ENCODE results near the gene PUS7.

Gene PUS7

DNA sequence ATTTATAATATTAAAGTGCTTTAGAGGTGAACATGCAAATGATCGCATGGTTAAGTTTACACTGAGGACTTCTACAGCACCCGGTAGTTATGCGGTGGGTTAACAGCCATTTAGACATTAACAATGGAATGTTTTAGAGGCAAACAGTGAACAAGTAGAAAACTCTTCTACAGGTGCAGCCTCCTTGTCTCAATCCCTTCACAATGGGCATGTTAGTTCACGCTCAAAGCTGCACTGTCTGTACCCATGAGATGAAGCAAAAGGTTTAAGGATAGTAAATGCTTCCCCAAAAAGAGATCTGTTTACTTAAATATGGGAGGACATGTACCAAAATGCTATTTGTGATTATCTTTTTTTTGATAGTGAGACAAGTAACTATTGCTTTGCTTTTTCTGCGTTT is 25.1 kb downstream of the PUS7 start:
- H2BK120ac ChIP-seq (ENCODE audit: insufficient read depth, low read length, poor library complexity), result no peak overlapping the region

DNA sequence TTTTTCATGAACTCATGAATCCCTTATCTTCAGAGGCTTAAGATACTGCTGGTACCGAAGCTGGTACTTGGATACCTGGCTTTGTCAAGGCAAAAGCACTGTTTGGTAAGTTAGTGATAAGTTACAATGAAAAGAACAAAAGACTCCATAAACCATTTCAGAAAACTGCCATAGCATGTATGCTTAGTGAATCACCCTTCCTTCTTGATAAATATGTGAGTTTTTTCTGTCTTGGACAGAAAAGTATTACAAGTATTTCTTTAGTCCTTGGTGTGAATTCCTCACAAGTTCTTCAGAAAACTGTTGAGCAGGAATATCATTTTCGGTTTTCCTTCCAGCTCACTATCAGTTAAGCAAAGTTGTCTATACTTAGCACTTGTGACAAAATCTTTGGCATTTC is 25.6 kb downstream of the PUS7 start:
- Histone ChIP-seq H3K14ac (ENCODE audit: low read length) (no peak overlapping the region), H2AFZ (ENCODE audit: insufficient read depth, low read length, poor library complexity) (no peak overlapping the region), H3K27ac (ENCODE audit: low read depth, low read length) (no peak overlapping the region), H3K18ac (ENCODE audit: low read length) (no peak overlapping the region), H3K4ac (ENCODE audit: low read depth, low read length) (no peak overlapping the region), H3K79me2 (ENCODE audit: control insufficient read depth, insufficient read depth, low read length, poor library complexity) (no peaks in the 10 kb centered on the region), H2AK5ac (ENCODE audit: low read length) (no peak overlapping the region), H2BK120ac (ENCODE audit: insufficient read depth, low read length, poor library complexity) (no peak overlapping the region), H3K36me3 (ENCODE audit: control insufficient read depth in 1 of 2, insufficient read depth in 2 of 2, low read length in 2 of 2) (peaks cover 3 to 5% of the 10 kb centered on the region in 2 experiments), H3K4me2 (ENCODE audit: low read length) (no peak overlapping the region), H4K12ac (ENCODE audit: low read depth, low read length) (no peak overlapping the region), H3K4me3 (ENCODE audit: low read depth, low read length) (no peak overlapping the region), H3K23ac (ENCODE audit: low read length) (no peak overlapping the region), H2BK5ac (ENCODE audit: low read depth, low read length, poor library complexity) (no peak overlapping the region), H3K4me1 (ENCODE audit: control insufficient read depth in 1 of 2, insufficient read depth in 2 of 2, low read length in 2 of 2) (peaks cover 0 to 2% of the 10 kb centered on the region in 2 experiments), H3K9ac (ENCODE audit: low read length) (no peak overlapping the region), H4K91ac (ENCODE audit: low read depth, low read length) (no peak overlapping the region), H3K9me3 (ENCODE audit: insufficient read depth, low read depth, low read length) (no peaks in the 10 kb centered on the region), H2BK12ac (ENCODE audit: low read length) (no peak overlapping the region), H3K27me3 (ENCODE audit: insufficient read depth, low read length) (no peaks in the 10 kb centered on the region), H3K79me1 (ENCODE audit: low read length) (no peaks in the 10 kb centered on the region), H4K8ac (ENCODE audit: low read depth, low read length) (no peak overlapping the region)
- peak; percentile 41 to 77 for DNase-seq
- WGBS (ENCODE audit: extremely low coverage, insufficient coverage, insufficient read length), result no CpG with 5 or more reads among the region's 2 CpGs

More for the DNA sequence above, 25.1 kb downstream of the PUS7 start:
- Histone ChIP-seq H3K27ac (ENCODE audit: low read depth, low read length) (no peak overlapping the region), H3K36me3 (ENCODE audit: control insufficient read depth in 1 of 2, insufficient read depth in 2 of 2, low read length in 2 of 2) (peaks cover 5 to 6% of the 10 kb centered on the region in 2 experiments), H4K8ac (ENCODE audit: low read depth, low read length) (no peak overlapping the region), H3K4me2 (ENCODE audit: low read length) (no peak overlapping the region), H2BK5ac (ENCODE audit: low read depth, low read length, poor library complexity) (no peak overlapping the region), H4K91ac (ENCODE audit: low read depth, low read length) (no peak overlapping the region), H3K9ac (ENCODE audit: low read length) (no peak overlapping the region), H4K12ac (ENCODE audit: low read depth, low read length) (no peak overlapping the region), H2AK5ac (ENCODE audit: low read length) (no peak overlapping the region), H2BK12ac (ENCODE audit: low read length) (no peak overlapping the region), H3K79me2 (ENCODE audit: control insufficient read depth, insufficient read depth, low read length, poor library complexity) (no peaks in the 10 kb centered on the region), H3K4me3 (ENCODE audit: low read depth, low read length) (no peak overlapping the region), H3K4ac (ENCODE audit: low read depth, low read length) (no peak overlapping the region), H3K14ac (ENCODE audit: low read length) (no peak overlapping the region), H3K4me1 (ENCODE audit: control insufficient read depth in 1 of 2, insufficient read depth in 2 of 2, low read length in 2 of 2) (peaks cover 0 to 2% of the 10 kb centered on the region in 2 experiments), H3K9me3 (ENCODE audit: insufficient read depth, low read depth, low read length) (no peaks in the 10 kb centered on the region), H3K79me1 (ENCODE audit: low read length) (no peaks in the 10 kb centered on the region), H3K23ac (ENCODE audit: low read length) (no peak overlapping the region), H3K18ac (ENCODE audit: low read length) (no peak overlapping the region), H3K27me3 (ENCODE audit: insufficient read depth, low read length) (no peaks in the 10 kb centered on the region), H2AFZ (ENCODE audit: insufficient read depth, low read length, poor library complexity) (no peak overlapping the region)
- no peak for DNase-seq
- no CpG with 5 or more reads among the region's 5 CpGs for WGBS (ENCODE audit: extremely low coverage, insufficient coverage, insufficient read length)

DNA sequence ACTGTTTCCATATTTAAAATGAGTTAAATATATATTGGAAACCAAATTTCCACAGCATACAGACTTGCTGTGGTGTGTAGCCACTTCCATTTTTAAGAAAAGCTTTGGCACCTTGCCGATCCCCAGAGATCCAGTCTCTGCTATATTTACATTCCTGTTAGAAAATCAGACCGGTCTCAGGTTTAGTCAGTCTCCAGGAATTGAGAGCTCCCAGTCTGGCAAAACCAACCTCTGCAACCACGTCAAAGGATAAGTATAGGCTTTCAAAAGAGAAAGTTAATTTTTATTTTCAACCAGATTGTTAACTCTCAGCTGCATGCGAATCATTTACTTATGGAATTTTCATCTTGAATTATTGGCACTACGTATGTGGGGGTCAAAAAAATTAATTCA is 28.2 kb downstream of the PUS7 start:
- no peak overlapping the region for H4K8ac ChIP-seq (ENCODE audit: low read depth, low read length)
- no peak overlapping the region for H3K14ac ChIP-seq (ENCODE audit: low read length)
- no peak overlapping the region for H3K4me2 ChIP-seq (ENCODE audit: low read length)
- H3K27me3 ChIP-seq (ENCODE audit: insufficient read depth, low read length), result no peaks in the 10 kb centered on the region
- no peak overlapping the region for H4K91ac ChIP-seq (ENCODE audit: low read depth, low read length)
- no peaks in the 10 kb centered on the region for H3K79me2 ChIP-seq (ENCODE audit: control insufficient read depth, insufficient read depth, low read length, poor library complexity)
- H3K27ac ChIP-seq (ENCODE audit: low read depth, low read length), result no peak overlapping the region
- no CpG with 5 or more reads among the region's 5 CpGs for WGBS (ENCODE audit: extremely low coverage, insufficient coverage, insufficient read length)
- H3K18ac ChIP-seq (ENCODE audit: low read length), result no peak overlapping the region
- no peak overlapping the region for H2AFZ ChIP-seq (ENCODE audit: insufficient read depth, low read length, poor library complexity)
- no peak overlapping the region for H2BK5ac ChIP-seq (ENCODE audit: low read depth, low read length, poor library complexity)
- peaks cover 0 to 2% of the 10 kb centered on the region in 2 experiments for H3K4me1 ChIP-seq (ENCODE audit: control insufficient read depth in 1 of 2, insufficient read depth in 2 of 2, low read length in 2 of 2)
- peak in 1 of 2 donors; percentile 19 for DNase-seq
- H4K12ac ChIP-seq (ENCODE audit: low read depth, low read length), result no peak overlapping the region
- no peak overlapping the region for H3K4me3 ChIP-seq (ENCODE audit: low read depth, low read length)
- no peaks in the 10 kb centered on the region for H3K9me3 ChIP-seq (ENCODE audit: insufficient read depth, low read depth, low read length)
- H2BK12ac ChIP-seq (ENCODE audit: low read length), result no peak overlapping the region
- no peaks in the 10 kb centered on the region for H3K79me1 ChIP-seq (ENCODE audit: low read length)
- H2AK5ac ChIP-seq (ENCODE audit: low read length), result no peak overlapping the region
- H3K36me3 ChIP-seq (ENCODE audit: control insufficient read depth in 1 of 2, insufficient read depth in 2 of 2, low read length in 2 of 2), result peaks cover 0 to 2% of the 10 kb centered on the region in 2 experiments
- H3K9ac ChIP-seq (ENCODE audit: low read length), result no peak overlapping the region
- H3K4ac ChIP-seq (ENCODE audit: low read depth, low read length), result no peak overlapping the region
- no peak overlapping the region for H2BK120ac ChIP-seq (ENCODE audit: insufficient read depth, low read length, poor library complexity)
- H3K23ac ChIP-seq (ENCODE audit: low read length), result no peak overlapping the region

DNA sequence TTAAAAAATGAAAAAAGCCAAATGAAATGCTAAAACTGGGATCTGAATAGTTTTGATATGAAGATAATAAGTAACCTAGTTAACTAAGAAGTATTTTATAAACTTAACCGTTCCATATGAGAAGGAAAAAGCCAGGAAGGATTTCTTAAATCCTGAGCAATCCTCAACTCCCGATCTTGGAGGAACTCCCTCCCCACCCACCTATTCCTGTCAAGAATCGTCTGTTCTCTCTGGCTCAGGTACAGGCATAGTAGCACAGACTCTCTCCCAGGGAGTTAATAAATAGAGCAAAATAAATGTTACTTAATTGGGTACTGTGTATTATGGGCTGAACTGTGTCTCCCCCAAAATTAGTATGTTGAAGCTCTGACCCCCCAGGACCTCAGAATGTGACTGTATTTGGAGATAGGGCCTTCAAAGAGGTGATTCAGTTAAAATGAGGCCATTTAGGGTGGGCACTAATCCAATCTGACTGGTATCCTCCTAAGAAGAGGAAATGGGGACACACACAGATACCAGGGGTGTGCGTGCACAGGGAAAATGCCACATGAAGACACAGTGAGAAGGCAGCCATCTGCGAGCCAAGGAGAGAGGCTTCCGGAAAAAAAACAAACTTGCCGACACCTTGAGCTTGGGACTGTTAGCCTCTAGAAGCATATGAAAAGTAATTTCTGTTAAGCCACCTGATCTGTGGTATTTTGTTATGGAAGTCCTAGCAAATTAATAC is 28.7 kb downstream of the PUS7 start:
- DNase-seq, result no peak
- Histone ChIP-seq H3K4me1 (ENCODE audit: control insufficient read depth in 1 of 2, insufficient read depth in 2 of 2, low read length in 2 of 2) (peaks cover 0 to 2% of the 10 kb centered on the region in 2 experiments), H3K14ac (ENCODE audit: low read length) (no peak overlapping the region), H3K4me2 (ENCODE audit: low read length) (no peak overlapping the region), H3K27me3 (ENCODE audit: insufficient read depth, low read length) (no peaks in the 10 kb centered on the region), H2BK120ac (ENCODE audit: insufficient read depth, low read length, poor library complexity) (no peak overlapping the region), H2AFZ (ENCODE audit: insufficient read depth, low read length, poor library complexity) (no peak overlapping the region), H2BK12ac (ENCODE audit: low read length) (no peak overlapping the region), H3K27ac (ENCODE audit: low read depth, low read length) (no peak overlapping the region), H3K18ac (ENCODE audit: low read length) (no peak overlapping the region), H4K8ac (ENCODE audit: low read depth, low read length) (no peak overlapping the region), H3K79me2 (ENCODE audit: control insufficient read depth, insufficient read depth, low read length, poor library complexity) (no peaks in the 10 kb centered on the region), H4K12ac (ENCODE audit: low read depth, low read length) (no peak overlapping the region), H3K9ac (ENCODE audit: low read length) (no peak overlapping the region), H2AK5ac (ENCODE audit: low read length) (no peak overlapping the region), H3K9me3 (ENCODE audit: insufficient read depth, low read depth, low read length) (no peaks in the 10 kb centered on the region), H3K23ac (ENCODE audit: low read length) (no peak overlapping the region), H2BK5ac (ENCODE audit: low read depth, low read length, poor library complexity) (no peak overlapping the region), H3K79me1 (ENCODE audit: low read length) (no peaks in the 10 kb centered on the region), H4K91ac (ENCODE audit: low read depth, low read length) (no peak overlapping the region), H3K4ac (ENCODE audit: low read depth, low read length) (no peak overlapping the region), H3K36me3 (ENCODE audit: control insufficient read depth in 1 of 2, insufficient read depth in 2 of 2, low read length in 2 of 2) (peaks cover 0 to 2% of the 10 kb centered on the region in 2 experiments), H3K4me3 (ENCODE audit: low read depth, low read length) (no peak overlapping the region)
- WGBS (ENCODE audit: extremely low coverage, insufficient coverage, insufficient read length), result no CpG with 5 or more reads among the region's 7 CpGs

All from trophoblast cell (in vitro differentiated cells and primary cell).